Measurements from ENCODE around the gene ACTR3C.

ACTR3C gene

GRCh38 chr7:150358988-150359621 lies 35.8 kb upstream of the ACTR3C start:
- no peak for DNase-seq

- no peak for DNase-seq
These were observed 35.1 kb upstream of the ACTR3C start for GRCh38 chr7:150358433-150358832.

DNA sequence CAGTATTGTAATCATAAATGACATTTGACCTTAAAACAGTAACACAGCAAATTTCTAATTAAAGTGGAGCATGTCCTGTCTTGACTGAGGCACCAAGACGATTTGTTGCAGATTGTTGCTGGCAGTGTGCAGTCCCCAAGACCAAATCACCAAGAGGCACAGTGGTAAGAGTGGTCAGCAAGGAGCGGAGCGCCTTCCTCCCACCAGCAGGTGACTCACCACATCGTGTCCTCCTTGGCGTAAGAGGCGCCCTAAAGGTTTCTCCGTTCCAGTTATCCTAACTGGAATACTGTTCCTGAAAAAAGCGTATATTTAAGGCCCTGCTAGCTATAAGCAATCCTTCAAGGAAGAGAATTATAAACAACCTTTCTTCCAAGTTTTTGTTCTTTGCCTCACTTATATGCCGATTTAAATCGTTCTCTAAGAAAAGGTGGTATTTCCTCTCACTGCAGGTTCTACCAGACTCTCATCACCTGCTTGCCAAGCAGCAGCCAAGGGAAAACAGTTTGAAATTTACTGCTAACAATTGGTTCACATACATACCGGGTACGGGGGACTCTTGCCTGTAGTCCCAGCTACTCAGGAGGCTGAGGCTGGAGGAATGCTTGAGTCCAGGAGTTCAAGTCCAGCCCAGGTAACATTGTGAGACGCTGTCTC lies 34.6 kb upstream of the ACTR3C start:
- no peak for DNase-seq

GRCh38 chr7:150357270-150357669 lies 33.9 kb upstream of the ACTR3C start:
- DNase-seq = peak; percentile 49 to 73

DNA sequence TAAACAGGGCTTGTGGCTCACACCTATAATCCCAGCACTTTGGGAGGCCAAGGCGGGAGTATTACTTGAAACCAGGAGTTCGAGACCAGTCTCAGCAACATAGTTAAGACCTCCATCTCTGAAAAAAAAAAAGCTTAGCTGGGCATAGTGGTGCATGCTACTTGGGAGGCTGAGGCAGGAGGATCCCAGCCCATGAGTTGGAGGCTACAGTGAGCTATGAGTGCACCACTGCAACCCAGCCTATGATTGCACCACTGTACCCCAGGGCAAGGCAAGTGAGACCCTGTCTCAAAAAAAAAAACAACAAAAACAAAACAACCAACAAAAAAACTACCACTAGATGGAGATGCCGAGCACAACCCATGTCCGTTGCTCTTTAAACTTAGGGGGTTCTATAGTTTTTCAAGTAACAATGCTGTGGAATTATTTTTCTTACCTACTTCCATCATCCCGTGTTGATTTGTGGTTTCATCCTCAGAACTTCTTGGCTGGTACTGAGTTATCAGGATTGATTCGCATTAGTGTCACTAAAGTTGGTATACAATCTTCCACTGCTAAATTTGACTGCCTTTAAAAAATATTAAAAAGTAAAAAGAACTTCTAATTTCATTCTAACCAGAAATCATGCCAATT lies 33.0 kb upstream of the ACTR3C start:
- DNase-seq = no peak

DNA sequence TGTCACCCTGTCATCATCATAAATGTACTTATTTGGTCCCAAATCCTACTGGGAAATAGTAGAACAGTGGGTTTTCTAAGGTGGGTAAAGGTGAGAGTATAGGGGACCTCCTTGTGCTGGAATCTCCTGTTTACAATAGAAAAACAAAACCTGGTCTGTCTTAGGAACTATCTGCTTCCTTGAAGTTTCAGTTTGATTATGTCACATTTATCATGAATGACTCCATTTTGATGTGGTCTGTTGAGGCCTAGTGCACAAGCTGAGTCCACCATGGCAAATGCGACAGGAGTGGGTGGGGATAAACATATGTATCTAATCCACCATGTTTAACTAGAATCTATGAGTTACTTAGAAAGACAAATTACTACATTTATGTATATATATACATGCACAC lies 32.3 kb upstream of the ACTR3C start:
- DNase-seq = no peak

- no peak for DNase-seq
These were observed 28.3 kb upstream of the ACTR3C start for GRCh38 chr7:150351587-150352194.

DNA sequence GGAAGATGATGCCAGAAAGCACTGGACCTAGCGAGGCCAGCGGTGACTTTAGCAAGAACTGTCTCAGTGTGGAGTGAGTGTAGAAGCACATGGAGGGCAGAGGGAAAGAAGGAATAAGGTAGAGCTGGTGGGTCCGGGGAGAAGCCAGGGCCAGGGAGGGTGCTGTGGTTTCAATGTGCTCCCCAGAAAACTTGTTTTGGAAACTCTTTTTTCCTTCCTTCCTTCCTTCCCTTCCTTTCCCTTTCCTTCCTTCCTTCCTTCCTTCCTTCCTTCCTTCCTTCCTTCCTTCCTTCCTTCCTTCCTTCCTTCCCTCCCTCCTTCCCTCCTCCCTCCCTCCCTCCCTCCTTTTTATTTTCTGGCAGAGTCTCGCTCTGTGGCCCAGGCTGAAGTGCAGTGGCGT lies 23.6 kb upstream of the ACTR3C start:
- no peak for DNase-seq

GRCh38 chr7:150345012-150345411 lies 21.7 kb upstream of the ACTR3C start:
- no peak for DNase-seq

GRCh38 chr7:150344299-150344698 lies 21.0 kb upstream of the ACTR3C start:
- DNase-seq = no peak

DNA sequence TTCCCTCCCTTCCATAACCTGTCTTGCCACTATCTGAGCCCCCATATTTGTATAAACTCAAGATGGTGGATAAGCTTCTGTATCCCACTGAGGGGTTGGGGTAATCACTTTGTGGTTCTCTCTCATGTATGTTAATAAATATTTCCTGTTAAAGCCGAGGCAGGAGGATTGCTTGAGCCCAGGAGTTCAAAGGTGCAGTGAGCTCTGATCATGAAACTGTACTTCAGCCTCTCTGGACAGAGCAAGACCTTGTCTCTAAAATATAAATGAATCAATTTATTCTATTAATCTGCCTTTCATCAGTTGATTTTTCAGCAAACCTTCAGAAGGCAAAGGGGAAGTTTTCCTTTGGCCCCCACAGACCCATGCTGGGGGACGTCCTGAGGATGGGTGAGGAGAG lies 19.9 kb upstream of the ACTR3C start:
- no peak for DNase-seq

- DNase-seq = no peak
These were observed 18.7 kb upstream of the ACTR3C start for GRCh38 chr7:150342121-150342408.

GRCh38 chr7:150341263-150342120 lies 18.1 kb upstream of the ACTR3C start, which contains the start of gene RARRES2:
RARRES2 (minus strand) TSS chr7:150341629; CDS start chr7:150340609, 1,020 bp downstream.
- DNase-seq = no peak

DNA sequence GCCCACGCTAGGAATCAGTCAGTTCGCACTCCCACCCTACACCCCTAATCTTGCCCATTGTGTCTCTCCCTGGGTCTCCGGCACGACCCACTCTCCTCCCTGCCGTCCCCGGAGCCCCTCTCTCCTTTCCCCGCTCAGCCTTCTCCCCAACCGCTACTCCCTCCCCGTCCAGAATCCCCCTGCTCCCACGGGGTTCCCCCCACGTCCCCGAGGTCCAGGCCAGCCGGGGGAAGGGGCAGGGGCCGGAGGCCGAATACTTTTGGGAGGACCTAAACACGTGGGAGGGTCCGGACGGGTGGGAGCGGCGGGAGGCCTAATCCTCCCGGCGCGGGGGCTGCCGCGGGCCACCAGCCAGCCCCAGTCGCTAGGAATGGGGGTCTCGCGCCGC lies 17.5 kb upstream of the ACTR3C start:
- DNase-seq = no peak

DNA sequence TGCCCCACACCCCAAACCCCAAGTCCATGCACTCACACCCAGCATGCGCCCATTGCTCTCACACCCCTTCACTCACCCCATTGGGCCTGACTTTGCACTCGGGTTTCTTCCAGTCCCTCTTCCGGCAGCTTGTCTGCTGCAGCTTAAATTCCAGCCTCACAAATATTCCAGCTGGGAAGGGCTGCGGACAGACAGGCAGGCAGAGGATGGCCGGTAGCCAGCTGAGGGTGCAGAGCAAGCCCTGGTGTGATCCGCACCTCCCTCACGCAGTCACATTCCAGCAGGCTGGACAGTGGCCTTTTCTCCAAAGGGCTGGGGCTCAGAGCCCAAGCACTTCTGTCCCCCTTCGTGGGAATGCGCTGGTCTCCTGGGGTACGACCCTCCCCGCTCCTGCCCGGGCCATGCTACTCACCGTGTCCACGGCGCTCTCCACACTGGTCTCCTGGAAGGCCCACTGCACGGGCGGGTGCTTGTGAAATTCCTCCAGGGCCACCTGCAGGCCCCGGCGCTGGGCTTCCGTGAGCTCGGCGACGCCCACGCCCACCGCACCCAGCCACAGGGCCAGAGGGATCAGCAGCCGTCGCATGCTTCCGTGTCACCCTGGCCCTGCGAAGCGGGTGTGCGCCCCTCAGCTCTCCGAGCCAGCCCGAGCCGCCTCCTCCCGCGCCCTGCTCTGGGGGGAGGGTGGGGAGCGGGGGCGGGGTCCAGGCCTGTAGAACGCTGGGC lies 16.8 kb upstream of the ACTR3C start:
- DNase-seq = no peak

DNA sequence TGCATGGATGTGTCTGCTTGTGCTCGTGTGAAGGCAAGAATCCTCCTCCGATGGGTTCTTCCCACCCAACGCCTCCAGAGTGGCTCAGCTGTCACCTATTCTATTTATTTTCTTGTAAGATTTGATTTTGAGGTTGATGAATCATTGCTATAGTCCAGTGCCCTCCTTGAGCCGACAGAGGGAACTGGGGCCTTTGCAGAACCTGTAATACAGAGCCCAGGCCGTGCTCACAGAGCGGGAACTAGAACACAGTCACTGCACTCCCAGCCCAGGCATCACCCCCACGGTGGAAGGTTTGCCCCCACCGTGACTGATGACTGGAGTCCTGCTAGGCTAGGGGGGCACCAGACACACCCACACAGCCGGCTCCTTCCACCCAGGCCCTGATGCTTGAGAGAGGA lies 16.1 kb upstream of the ACTR3C start:
- no peak for DNase-seq

GRCh38 chr7:150338166-150338829 lies 15.0 kb upstream of the ACTR3C start:
- DNase-seq = no peak

- no peak for DNase-seq
These were observed 14.3 kb upstream of the ACTR3C start for GRCh38 chr7:150337659-150338081.

DNA sequence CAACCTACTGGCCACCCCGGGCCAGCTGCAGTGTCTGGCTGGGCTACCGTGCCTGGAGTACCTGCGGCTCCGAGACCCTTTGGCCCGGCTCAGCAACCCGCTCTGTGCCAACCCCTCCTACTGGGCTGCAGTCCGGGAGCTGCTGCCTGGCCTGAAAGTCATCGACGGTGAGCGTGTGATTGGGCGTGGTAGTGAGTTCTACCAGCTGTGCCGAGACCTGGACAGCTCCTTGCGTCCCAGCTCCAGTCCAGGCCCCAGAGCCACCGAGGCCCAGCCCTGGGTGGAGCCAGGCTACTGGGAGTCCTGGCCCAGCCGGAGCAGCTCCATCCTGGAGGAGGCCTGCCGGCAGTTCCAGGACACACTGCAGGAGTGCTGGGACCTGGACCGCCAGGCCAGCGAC lies 13.8 kb upstream of the ACTR3C start:
- no peak for DNase-seq

- no peak for DNase-seq
These were observed 13.4 kb upstream of the ACTR3C start for GRCh38 chr7:150336746-150337145.

DNA sequence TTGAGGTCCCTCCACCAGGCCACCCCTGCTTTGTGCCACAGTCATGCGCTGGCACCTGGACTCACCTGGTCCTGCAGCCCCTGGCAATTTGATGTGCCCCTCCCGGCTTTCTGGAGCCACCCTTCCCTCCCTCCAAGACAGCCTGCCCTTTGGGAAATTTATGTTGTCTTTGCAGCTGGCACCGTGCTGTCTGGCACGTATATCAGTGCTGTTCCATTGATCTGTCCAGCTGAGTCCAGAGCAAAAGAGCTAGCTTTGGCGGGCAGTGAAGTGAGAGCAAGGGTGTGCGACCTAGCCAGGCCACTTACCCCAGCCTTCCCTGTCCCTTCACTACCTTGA lies 12.4 kb upstream of the ACTR3C start:
- no peak for DNase-seq
